ENCODE data around the gene CNOT2.
A peak's percentile ranks its signal among the peaks of the same experiment; 100 is the strongest.
"Not testable (repeated sequence)": the region's sequence is repeated elsewhere in the genome, so short reads cannot be mapped to it uniquely, and the experiment has no call there.

CNOT2 gene

GRCh38 chr12:70366581-70367257 lies 123.5 kb downstream of the CNOT2 start:
- peak; percentile 63 for DNase-seq

- DNase-seq = no peak
These were observed 124.3 kb downstream of the CNOT2 start for GRCh38 chr12:70367258-70368141.

GRCh38 chr12:70372881-70373280 lies 129.6 kb downstream of the CNOT2 start:
- no peak for DNase-seq

- DNase-seq = no peak
These were observed 136.6 kb downstream of the CNOT2 start for GRCh38 chr12:70379846-70380245.

- no peak for DNase-seq
These were observed 140.3 kb downstream of the CNOT2 start for GRCh38 chr12:70383484-70383883.

GRCh38 chr12:70383886-70384285 lies 140.7 kb downstream of the CNOT2 start:
- DNase-seq = no peak

- no peak for DNase-seq
These were observed 143.5 kb downstream of the CNOT2 start for GRCh38 chr12:70386771-70387170.

- DNase-seq = no peak
These were observed 146.4 kb downstream of the CNOT2 start for GRCh38 chr12:70389678-70390077.

- DNase-seq = not testable (repeated sequence)
These were observed 149.4 kb downstream of the CNOT2 start for GRCh38 chr12:70392631-70393030.

GRCh38 chr12:70393787-70394499 lies 150.7 kb downstream of the CNOT2 start:
- DNase-seq = no peak

- no peak for DNase-seq
These were observed 154.8 kb downstream of the CNOT2 start for GRCh38 chr12:70398002-70398401.

- no peak for DNase-seq
These were observed 155.6 kb downstream of the CNOT2 start for GRCh38 chr12:70398862-70399261.

GRCh38 chr12:70399311-70399710 lies 156.1 kb downstream of the CNOT2 start:
- no peak for DNase-seq

GRCh38 chr12:70400124-70400523 lies 156.9 kb downstream of the CNOT2 start:
- DNase-seq = no peak

- no peak for DNase-seq
These were observed 159.4 kb downstream of the CNOT2 start for GRCh38 chr12:70402597-70402996.

GRCh38 chr12:70403826-70404225 lies 160.6 kb downstream of the CNOT2 start:
- DNase-seq = no peak
